HL-60 (cell line): Measurements from ENCODE around the gene SLC38A9.
"Not testable (repeated sequence)": the region's sequence is repeated elsewhere in the genome, so short reads cannot be mapped to it uniquely, and the experiment has no call there.

Experiments
- DNase-seq, 2 experiments: peaks; one replicate each; pipeline ENCODE4 v3.0.0-alpha.2; 2010 to 2020; ENCODE audit warnings: low read depth in 1 of 2, low spot score in 1 of 2
- H3K27ac ChIP-seq: fragments of 250-450 bp; sonication (Bioruptor Pico); replicated peaks from 2 replicates; pipeline ENCODE4 v1.5.1; 2020; ENCODE audit warnings: mild to moderate bottlenecking, moderate library complexity
- H3K27me3 ChIP-seq: fragments of 250-450 bp; sonication (Bioruptor Pico); 2 replicates; pipeline ENCODE4 v1.5.1; 2021; ENCODE audit warnings: mild to moderate bottlenecking, moderate library complexity; ENCODE audit not compliant: insufficient read depth, poor library complexity, severe bottlenecking
- H3K4me3 ChIP-seq: replicated peaks from 2 replicates; pipeline ENCODE4 v1.5.1; 2011; ENCODE audit warnings: mild to moderate bottlenecking, control low read depth, low read length; ENCODE audit not compliant: insufficient read depth
- GABPA ChIP-seq: IDR thresholded peaks from 2 replicates; pipeline ENCODE4 v1.6.1; 2012; ENCODE audit warnings: low read depth
- POLR2AphosphoS5 ChIP-seq: IDR thresholded peaks from 2 replicates; pipeline ENCODE4 v1.6.1; 2012; ENCODE audit warnings: low read depth
- SPI1 ChIP-seq: IDR thresholded peaks from 2 replicates; pipeline ENCODE4 v1.6.1; 2012; ENCODE audit warnings: low read depth, mild to moderate bottlenecking, borderline replicate concordance
- TF ChIP-seq, protein P1 (sequence below): IDR thresholded peaks from one replicate; pipeline ENCODE4 v1.5.1; 2011; ENCODE audit warnings: low read length, control low read depth, inconsistent platforms; ENCODE audit not compliant: insufficient read depth
- TF ChIP-seq, protein P2 (sequence below): IDR thresholded peaks from 2 replicates; pipeline ENCODE4 v1.6.1; 2012; ENCODE audit warnings: low read depth; ENCODE audit not compliant: insufficient replicate concordance

Gene SLC38A9

DNA sequence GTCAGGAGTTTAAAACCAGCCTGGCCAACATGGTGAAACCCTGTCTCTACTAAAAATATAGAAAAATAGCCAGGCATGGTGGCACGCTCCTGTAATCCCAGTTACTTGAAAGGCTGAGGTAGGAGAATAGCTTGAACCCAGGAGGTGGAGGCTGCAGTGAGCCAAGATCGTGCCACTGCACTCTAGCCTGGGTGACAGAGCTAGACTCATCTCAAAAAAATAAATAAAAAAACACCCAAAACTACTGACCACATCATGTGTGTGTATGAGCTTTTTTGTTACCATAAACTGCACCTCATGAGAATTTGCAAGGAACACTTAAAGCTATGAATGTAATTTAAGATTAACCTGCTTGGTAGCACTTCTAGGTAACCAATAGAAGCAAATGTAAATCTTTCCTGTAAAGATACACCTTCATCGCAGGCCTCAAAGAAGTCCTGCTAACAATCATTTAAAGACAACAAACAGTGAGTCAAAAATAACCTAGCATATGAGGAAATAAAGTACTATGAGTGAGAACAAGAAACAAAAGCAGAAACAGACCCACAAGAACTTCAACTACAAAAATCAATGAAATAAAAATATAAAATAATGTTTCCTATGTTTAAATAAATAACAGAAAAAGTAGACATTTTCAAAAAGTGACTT is 13.0 kb downstream of the SLC38A9 start:
- DNase-seq, result no peak
- Histone ChIP-seq H3K27me3 (no peaks in the 10 kb centered on the region), H3K4me3 (no peak overlapping the region), H3K27ac (no peak overlapping the region)
- no peak for TF ChIP-seq SPI1
- TF ChIP-seq, protein P1, sequence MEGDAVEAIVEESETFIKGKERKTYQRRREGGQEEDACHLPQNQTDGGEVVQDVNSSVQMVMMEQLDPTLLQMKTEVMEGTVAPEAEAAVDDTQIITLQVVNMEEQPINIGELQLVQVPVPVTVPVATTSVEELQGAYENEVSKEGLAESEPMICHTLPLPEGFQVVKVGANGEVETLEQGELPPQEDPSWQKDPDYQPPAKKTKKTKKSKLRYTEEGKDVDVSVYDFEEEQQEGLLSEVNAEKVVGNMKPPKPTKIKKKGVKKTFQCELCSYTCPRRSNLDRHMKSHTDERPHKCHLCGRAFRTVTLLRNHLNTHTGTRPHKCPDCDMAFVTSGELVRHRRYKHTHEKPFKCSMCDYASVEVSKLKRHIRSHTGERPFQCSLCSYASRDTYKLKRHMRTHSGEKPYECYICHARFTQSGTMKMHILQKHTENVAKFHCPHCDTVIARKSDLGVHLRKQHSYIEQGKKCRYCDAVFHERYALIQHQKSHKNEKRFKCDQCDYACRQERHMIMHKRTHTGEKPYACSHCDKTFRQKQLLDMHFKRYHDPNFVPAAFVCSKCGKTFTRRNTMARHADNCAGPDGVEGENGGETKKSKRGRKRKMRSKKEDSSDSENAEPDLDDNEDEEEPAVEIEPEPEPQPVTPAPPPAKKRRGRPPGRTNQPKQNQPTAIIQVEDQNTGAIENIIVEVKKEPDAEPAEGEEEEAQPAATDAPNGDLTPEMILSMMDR, result no peak
- TF ChIP-seq POLR2AphosphoS5, result no peak
- TF ChIP-seq, protein P2, sequence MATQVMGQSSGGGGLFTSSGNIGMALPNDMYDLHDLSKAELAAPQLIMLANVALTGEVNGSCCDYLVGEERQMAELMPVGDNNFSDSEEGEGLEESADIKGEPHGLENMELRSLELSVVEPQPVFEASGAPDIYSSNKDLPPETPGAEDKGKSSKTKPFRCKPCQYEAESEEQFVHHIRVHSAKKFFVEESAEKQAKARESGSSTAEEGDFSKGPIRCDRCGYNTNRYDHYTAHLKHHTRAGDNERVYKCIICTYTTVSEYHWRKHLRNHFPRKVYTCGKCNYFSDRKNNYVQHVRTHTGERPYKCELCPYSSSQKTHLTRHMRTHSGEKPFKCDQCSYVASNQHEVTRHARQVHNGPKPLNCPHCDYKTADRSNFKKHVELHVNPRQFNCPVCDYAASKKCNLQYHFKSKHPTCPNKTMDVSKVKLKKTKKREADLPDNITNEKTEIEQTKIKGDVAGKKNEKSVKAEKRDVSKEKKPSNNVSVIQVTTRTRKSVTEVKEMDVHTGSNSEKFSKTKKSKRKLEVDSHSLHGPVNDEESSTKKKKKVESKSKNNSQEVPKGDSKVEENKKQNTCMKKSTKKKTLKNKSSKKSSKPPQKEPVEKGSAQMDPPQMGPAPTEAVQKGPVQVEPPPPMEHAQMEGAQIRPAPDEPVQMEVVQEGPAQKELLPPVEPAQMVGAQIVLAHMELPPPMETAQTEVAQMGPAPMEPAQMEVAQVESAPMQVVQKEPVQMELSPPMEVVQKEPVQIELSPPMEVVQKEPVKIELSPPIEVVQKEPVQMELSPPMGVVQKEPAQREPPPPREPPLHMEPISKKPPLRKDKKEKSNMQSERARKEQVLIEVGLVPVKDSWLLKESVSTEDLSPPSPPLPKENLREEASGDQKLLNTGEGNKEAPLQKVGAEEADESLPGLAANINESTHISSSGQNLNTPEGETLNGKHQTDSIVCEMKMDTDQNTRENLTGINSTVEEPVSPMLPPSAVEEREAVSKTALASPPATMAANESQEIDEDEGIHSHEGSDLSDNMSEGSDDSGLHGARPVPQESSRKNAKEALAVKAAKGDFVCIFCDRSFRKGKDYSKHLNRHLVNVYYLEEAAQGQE, result no peak
- TF ChIP-seq GABPA, result no peak

DNA sequence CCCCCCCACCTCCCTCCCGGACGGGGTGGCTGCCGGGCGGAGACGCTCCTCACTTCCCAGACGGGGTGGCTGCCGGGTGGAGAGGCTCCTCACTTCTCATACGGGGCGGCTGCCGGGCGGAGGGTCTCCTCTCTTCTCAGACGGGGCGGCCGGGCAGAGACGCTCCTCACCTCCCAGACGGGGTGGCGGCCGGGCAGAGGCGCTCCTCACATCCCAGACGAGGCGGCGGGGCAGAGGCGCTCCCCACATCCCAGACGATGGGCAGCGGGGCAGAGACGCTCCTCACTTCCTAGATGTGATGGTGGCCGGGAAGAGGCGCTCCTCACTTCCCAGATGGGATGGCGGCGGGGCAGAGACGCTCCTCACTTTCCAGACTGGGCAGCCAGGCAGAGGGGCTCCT is 15.4 kb downstream of the SLC38A9 start:
- not testable (repeated sequence) for H3K27ac ChIP-seq, DNase-seq, H3K27me3 ChIP-seq, H3K4me3 ChIP-seq

DNA sequence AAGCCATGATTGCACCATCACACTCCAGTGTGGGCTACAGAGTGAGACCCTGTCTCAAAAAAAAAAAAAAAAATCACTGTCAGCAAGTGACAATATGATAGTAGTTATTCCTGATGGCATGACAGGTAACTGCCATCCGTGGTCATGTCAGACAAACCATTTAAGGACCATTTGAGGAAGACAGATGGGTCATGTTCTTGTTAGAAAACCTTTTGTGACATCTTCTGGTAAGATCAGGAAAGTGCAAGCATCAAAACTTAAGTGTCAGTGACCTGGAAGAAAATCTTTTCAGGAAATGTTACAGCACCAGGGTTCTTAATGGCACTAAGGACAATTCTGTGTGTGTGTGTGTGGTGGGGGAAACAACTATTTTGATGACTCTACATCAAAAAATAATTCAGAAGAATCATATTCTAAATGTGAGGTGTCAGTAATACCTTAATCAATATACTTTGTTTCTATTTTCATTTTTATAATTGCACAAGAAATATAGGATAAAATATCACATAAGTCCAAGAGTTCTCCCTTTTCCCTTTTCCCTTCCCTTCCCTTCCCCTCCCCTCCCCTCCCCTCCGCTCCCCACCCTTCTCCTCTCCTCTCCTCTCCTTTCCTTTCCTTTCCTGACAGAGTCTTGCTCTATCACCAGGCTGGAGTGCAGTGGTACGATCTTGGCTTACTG is 17.8 kb downstream of the SLC38A9 start:
- no peaks in the 10 kb centered on the region for H3K27me3 ChIP-seq
- H3K27ac ChIP-seq, result no peak overlapping the region
- no peak for TF ChIP-seq GABPA
- no peak for TF ChIP-seq POLR2AphosphoS5
- TF ChIP-seq SPI1, result no peak
- TF ChIP-seq, protein P1, result no peak
- TF ChIP-seq, protein P2, result no peak
- peak in 1 of 2 experiments; percentile 1 for DNase-seq
- no peak overlapping the region for H3K4me3 ChIP-seq

DNA sequence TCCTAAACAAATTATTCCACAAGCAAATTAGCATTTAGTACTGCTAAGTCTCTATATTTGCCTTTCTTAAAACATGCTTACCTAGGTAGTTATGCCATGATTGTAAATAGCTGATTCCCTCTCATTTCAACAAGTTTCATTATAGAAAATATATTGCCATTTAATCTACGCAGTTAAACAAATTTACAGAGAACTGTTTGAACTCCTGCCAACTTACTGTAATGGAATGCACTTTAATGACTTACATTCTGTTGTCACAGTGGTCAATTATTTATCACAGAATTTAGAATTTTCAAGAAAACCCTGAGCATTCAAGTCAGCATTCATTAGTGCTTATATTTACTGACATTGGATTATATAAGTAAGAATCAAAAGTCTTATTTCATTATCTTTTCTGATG is 19.6 kb downstream of the SLC38A9 start:
- no peak for TF ChIP-seq SPI1
- TF ChIP-seq GABPA, result no peak
- TF ChIP-seq, protein P1, result no peak
- TF ChIP-seq POLR2AphosphoS5, result no peak
- TF ChIP-seq, protein P2, result no peak
- no peak overlapping the region for H3K4me3 ChIP-seq
- no peak overlapping the region for H3K27ac ChIP-seq
- H3K27me3 ChIP-seq, result no peaks in the 10 kb centered on the region
- no peak for DNase-seq
